Stimulated activated CD4-positive, alpha-beta T cell treated with anti-CD3 and anti-CD28 coated beads, Interleukin-12 subunit alpha, Interleukin-12 subunit beta, amount 100 ng/mL, for 4 hours (primary cell): Measurements from ENCODE around the gene ZPR1.
"Not testable (repeated sequence)": the region's sequence is repeated elsewhere in the genome, so short reads cannot be mapped to it uniquely, and the experiment has no call there.

ENCODE experiments used
- DNase-seq: peaks from one replicate; pipeline ENCODE4 v3.0.0-alpha.2; 2020

The ZPR1 gene

DNA sequence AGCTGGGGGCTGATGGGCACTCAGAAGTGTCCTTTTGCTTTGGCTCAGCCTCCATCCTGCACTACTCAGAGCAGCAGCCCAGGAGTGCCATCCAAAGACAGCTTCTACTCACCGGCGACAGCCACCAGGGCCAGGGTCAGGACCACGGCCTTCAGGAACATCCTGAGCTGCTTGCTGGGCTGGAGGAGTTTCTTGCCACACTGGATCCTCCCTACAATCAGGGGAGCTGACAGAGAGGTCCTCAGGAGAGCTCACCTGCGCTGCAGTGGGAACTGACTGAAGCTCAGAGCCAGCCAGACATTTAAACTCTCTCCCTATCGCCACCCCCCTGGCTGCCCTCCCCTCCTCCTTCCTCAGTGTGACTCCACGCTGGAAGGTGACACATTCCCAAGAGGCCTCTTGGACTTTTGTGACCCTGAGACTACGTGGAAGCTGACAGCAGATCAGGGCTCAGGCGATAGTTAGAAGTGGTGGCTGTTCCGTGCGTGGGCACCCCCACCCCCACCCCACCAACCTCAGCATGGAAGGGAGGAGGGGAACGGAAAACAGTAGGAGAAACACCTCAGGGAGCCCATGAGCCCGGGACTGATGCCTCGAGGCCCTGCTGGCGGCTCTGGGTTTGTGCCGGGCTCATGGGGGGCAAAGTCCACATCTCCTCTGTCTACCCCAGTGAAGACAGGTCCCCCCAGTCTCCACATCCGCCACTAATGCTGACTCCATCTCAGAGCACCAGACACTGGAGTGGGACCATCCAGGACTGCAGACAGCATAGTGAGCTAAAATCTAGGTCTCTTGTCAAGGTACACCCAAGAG lies 35.4 kb upstream of the ZPR1 start, which contains the start of gene APOA4:
APOA4 (minus strand) TSS at position 274 of the 813 bp plus-strand sequence; CDS start at position 161, 113 bp downstream.
- DNase-seq = no peak

DNA sequence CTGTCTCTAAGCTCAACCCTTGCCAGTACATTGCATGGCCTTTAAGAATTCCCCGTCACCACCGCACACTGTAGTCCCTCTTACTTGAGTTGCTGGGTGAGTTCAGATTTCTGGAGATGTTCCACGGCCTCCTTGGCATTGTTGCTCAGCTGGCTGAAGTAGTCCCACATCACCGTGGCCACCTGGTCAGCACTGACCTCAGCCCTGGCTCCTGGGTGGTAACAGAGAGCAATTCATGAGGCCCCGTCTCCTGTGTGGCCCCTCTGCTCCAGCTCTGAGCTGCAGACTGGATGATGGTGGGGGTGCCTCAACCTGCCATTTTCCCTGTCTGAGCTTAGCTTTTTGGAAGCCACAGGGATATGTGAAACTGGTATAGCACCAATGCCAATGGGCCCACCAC lies 34.8 kb upstream of the ZPR1 start:
- DNase-seq = no peak

DNA sequence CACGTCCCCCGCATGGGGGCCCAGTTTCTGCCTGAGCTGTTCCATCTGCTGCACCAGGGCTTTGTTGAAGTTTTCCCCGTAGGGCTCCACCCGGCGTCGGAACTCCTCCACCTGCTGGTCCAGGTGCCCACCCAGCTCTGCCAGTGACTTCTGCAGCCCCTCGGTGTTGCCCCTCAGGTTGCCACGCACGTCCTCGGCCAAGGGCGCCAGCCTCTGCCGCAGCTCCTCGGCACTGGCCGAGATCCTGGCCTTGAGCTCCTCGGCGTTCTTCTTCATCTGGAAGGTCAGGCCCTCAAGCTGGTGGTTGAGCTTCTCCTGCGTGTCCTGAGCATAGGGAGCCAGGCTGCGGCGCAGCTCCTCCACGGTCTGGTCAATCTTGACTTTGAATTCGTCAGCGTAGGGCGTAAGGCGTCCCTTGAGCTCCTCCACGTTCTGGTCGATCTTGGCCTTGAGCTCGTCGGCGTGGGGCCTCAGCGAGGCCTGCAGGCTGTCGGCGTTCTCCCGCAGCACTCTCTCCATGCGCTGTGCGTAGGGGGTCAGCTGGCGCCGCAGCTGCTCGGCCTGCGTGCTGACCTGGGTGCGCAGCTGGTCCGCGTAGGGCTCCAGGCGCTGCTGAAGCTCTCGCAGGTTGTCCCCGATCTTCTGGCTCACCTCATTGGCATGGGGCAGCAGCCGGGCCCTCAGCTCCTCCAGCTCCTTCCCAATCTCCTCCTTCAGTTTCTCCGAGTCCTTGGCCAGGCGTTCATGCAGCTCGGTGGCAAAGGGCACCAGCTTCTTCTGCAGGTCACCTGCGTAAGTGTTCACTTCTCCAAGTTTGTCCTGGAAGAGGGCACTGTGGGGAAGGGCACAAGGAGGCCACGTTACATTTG lies 33.5 kb upstream of the ZPR1 start:
- no peak for DNase-seq

DNA sequence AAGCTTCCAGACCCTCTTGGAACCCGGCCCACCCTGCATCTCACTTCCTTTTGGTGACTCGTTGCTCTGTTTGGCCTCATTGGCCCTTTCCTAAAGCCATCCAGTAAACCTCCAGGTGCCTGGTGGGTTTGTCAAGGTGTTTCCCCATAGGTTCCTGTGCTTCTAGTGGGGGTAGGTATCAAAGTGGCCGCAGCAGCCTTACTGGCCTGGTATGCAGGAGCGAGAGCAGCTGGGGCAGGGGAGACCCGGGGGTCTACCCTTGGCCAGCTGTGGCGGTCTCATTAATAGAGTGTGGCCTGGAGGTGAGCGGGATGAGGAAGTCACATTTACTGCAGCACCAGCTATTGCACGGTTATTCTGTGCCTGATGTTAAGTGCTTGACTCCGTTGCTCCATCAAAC lies 31.2 kb upstream of the ZPR1 start:
- no peak for DNase-seq

DNA sequence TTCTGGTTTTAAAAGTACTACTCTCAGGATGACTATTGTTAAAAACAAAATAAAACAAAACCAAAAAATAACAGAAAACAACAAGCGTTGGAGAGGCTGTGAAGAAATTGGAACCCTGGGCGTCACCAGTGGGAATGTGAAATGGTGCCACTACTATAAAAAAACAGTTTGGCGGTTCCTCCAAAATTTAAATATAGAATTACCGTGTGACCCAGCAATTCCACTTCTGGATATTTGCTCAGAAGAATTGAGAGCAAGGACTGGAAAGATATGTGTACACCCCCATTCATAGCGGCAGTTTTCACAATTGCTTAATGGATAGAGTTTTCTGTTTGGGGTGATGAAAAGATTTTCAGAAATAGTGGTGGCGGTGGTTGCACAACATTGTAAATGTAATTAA lies 26.7 kb upstream of the ZPR1 start:
- no peak for DNase-seq

DNA sequence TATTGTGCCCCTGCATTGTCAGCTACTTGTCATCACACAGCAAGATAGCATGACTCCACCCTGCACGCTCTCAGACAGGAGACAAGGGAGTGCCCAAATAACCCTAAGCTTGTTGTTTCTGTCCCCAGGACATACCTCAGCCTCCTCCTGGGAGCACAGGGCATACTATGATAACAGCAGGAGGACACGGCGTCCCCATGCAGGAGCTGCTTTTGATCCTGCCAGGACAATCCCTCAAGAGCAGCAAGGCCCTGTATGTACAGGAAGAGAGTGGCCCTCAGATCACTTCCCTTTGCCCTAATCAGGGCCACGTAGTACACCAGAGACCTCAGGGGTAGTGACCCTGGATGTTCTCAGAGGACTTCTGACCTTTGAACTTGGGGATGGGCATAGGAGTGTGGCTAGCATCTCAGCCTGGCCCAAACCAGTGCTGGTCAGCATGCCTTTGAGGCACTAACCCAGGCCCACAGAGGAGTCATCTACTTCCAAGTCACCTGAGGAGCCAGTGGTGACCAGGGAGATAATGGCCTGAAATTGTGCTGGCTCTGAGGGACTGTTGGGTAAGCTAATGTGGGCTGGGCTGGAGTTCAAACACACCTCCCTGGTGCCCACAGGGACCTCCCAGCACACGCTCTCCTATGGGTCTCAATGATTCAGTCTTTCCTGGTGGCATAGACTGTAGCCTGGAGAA lies 26.1 kb upstream of the ZPR1 start:
- DNase-seq = no peak

GRCh38 chr11:116813170-116813569 lies 25.3 kb upstream of the ZPR1 start:
- DNase-seq = no peak

GRCh38 chr11:116812109-116812508 lies 24.3 kb upstream of the ZPR1 start:
- DNase-seq = no peak

GRCh38 chr11:116811194-116811593 lies 23.4 kb upstream of the ZPR1 start:
- DNase-seq = no peak

DNA sequence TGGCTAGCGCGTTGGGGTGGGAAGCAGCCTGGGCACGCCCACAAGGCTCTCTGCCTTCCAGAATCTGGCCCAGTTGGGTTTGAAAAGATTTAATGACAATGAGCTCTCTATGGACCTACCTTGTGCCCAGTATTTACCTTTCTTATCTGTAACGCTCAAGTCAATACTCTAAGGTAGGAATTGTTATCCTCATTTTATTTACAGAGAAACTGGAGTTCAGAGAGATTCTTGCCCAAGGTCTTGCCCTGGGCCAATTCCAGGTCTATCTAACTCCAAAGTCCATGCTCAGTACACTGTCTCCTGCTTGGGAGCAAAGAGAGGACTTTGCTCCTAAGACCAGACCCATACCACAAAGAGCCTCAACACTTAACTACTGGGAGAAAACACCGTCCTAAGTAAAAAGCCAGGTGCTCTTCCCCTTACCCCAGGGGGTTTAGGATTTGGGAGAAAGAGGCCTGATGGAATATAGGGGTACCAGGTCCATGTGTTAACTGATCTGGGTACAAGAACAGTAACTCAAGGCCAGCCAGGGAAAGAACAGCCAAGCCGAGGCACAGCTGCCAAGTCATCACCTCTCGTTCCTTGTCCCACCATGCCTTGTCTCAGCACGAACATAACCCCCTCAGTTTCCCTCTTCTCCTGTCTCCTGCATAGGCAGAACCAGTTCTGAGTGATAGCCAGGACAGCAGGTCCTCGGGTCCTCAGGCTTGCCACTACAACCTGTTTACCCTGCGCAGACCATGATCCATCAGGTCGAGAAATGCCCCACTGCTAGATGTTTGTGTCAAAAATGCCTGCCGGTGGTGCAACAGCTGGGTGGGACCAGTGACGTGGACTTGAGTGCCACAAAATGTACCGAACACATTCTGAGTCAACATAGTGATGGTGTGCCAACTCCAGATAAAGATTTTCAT lies 20.7 kb upstream of the ZPR1 start:
- DNase-seq = no peak

DNA sequence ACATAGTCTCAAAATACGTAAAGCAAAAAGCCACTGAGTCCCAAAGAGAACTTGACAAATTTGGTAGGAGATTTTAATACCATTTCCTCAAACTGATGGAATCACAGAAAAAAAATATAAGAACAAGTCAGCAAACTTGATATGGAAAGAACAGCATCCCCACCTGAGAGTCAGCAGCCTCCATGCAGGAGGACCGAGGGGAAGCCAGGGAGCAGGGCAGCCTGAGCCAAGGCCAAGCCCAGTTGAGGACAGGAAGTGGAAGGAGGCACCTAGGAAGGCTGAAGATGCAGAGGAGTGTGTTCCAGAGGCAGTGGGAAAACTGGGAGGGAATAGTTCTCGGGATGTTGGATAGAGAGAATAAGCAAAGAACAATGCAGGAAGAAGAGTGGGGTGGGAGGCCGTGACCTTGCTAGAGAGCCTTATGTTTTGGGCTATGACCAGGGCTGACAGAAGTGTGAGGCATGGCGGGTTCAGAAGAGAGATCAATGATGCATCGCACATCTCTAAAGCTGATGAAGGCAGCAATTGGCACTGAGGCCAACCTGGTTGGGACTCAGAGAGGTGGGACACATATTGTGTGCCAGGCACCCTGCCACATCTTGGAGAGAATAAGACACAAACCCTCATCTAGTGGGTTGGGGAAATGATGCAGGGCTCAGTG lies 19.9 kb upstream of the ZPR1 start:
- no peak for DNase-seq

DNA sequence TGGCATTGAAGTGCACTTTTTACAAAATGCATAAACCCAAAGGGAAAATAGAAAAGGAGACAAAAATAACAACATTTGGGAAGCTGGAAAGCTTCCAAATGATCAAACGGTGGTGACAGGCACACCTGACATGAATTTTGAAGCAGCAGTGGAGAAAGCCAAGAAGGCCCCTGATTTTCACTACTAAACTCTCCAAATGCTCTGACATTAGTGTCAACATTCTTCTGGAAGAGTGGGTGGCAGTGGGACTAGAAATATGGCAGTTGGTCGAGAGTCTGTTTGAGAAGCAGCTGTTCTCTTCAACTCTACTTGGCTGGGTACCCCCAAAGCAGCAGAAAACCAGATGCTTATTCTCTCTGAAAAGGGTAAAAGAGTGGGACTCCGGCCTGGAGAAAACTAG lies 16.2 kb upstream of the ZPR1 start:
- no peak for DNase-seq

DNA sequence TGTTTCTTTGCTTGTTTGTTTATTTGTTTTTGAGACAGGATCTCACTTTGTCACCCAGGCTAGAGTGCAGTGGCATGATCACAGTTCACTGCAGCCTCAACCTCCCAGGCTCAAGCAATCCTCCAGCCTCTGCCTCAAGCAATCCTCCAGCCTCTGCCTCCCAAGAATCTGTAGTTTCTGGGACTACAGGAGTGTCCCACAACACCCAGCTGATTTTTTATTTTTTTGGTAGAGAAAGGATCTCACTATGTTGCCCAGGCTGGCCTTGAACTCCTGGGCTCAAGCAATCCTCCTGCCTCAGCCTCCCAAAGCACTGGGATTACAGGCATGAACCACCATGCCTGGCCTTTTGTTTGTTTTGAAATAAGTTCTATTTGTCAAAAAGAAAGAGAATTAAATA lies 13.8 kb upstream of the ZPR1 start:
- not testable (repeated sequence) for DNase-seq

GRCh38 chr11:116800610-116801009 lies 12.8 kb upstream of the ZPR1 start:
- no peak for DNase-seq

DNA sequence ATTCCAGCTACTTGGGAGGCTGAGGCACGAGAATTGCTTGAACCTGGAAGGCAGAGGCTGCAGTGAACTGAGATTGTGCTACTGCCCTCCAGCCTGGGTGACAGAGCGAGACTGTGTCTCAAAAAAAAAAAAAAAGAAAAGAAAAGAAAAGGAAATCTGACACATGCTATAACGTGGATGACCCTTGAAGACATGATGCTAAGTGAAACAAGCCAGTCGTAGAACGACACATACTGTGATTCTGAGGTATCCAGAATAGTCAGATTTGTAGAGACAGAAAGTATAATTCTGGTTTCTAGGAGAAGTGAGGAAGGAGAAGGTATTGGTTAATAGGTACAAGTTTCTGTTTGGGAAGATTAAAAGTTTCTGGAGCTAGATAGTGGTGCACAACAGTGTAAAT lies 10.5 kb upstream of the ZPR1 start:
- no peak for DNase-seq

DNA sequence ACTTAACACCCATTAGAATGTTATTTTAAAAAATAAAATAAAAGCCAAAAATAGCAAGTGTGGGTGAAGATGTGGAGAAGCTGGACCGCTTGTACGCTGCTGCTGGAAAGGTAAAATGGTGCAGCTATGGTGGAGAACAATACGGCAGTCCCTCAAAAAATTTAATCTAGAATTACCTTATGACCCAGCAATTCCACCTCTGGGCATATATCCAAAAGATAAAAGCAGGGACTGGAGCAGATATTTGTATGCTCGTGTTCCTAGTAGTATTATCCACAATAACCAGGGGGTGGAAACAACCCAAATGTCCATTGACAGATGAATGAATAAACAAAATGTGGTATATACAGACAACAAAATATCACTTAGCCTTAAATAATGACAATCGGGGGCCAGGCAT lies 10.0 kb upstream of the ZPR1 start:
- no peak for DNase-seq

GRCh38 chr11:116796548-116796947 lies 8.7 kb upstream of the ZPR1 start:
- no peak for DNase-seq

- no peak for DNase-seq
These were observed 7.0 kb upstream of the ZPR1 start for GRCh38 chr11:116794851-116795250.

DNA sequence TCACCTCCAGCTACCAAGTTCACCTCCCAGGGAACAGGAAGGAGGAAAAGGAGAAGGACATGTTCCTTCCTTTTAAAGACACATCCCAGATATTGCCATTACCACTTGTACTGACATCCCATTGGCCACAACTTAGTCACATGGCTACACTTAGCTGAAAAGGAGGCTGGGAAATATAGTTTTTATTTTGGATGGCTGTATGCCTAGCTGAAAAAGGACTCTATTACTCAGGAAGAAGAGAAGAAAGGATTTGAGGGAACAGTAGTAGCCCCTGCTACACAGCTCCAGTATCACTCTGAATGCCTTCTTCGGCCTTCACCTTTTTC lies 5.9 kb upstream of the ZPR1 start:
- no peak for DNase-seq

- DNase-seq = no peak
These were observed 5.3 kb upstream of the ZPR1 start for GRCh38 chr11:116792869-116793771.
